Loucy (cell line): ENCODE results near the gene SLC38A1.

Experiments used
- H2AFZ ChIP-seq: fragments of 200-600 bp; sonication (generic); 2 replicates; pipeline ENCODE4 v1.6.0; 2016; ENCODE audit warnings: antibody characterized with exemption, mild to moderate bottlenecking, low read length, moderate library complexity
- H3F3A ChIP-seq: fragments of 200-600 bp; 2 replicates; pipeline ENCODE4 v1.6.0; 2016; ENCODE audit warnings: antibody characterized with exemption, low read depth, mild to moderate bottlenecking
- H3K27me3 ChIP-seq: fragments of 200-600 bp; sonication (generic); 2 replicates; pipeline ENCODE4 v1.6.1; 2014; ENCODE audit warnings: low read length, mild to moderate bottlenecking; ENCODE audit not compliant: insufficient read depth, poor library complexity, severe bottlenecking
- H3K36me3 ChIP-seq: fragments of 200-600 bp; sonication (generic); 2 replicates; pipeline ENCODE4 v1.6.1; 2016; ENCODE audit warnings: low read length; ENCODE audit not compliant: insufficient read depth
- H3K4me1 ChIP-seq: fragments of 200-600 bp; sonication (generic); 2 replicates; pipeline ENCODE4 v1.5.1; 2014; ENCODE audit warnings: low read length, mild to moderate bottlenecking; ENCODE audit not compliant: insufficient read depth, poor library complexity, severe bottlenecking
- H3K4me2 ChIP-seq: fragments of 200-600 bp; sonication (generic); 2 replicates; pipeline ENCODE4 v1.6.0; 2014; ENCODE audit warnings: antibody characterized with exemption, low read length, low read depth, mild to moderate bottlenecking; ENCODE audit not compliant: poor library complexity, severe bottlenecking
- H3K4me3 ChIP-seq: fragments of 200-600 bp; sonication (generic); 2 replicates; pipeline ENCODE4 v1.5.1; 2014; ENCODE audit warnings: low read length, mild to moderate bottlenecking, mixed read lengths; ENCODE audit not compliant: poor library complexity, severe bottlenecking
- H3K79me2 ChIP-seq: fragments of 200-600 bp; sonication (generic); 2 replicates; pipeline ENCODE4 v1.6.1; 2014; ENCODE audit warnings: low read length; ENCODE audit not compliant: insufficient read depth
- H3K9ac ChIP-seq: fragments of 200-600 bp; sonication (generic); 2 replicates; pipeline ENCODE4 v1.6.0; 2014; ENCODE audit warnings: mild to moderate bottlenecking, low read depth, low read length, moderate library complexity; ENCODE audit not compliant: poor library complexity, severe bottlenecking
- H3K9me2 ChIP-seq: fragments of 200-600 bp; sonication (generic); replicated peaks from 2 replicates; pipeline ENCODE4 v1.6.1; 2016; ENCODE audit warnings: low read depth, low read length, mixed read lengths
- H3K9me3 ChIP-seq: fragments of 200-600 bp; sonication (generic); 2 replicates; pipeline ENCODE4 v1.6.1; 2014; ENCODE audit warnings: mild to moderate bottlenecking, antibody characterized with exemption, low read length, low read depth; ENCODE audit not compliant: insufficient read depth
- H4K20me1 ChIP-seq: fragments of 200-600 bp; sonication (generic); 2 replicates; pipeline ENCODE4 v1.6.0; 2014; ENCODE audit warnings: antibody characterized with exemption, low read length, mild to moderate bottlenecking; ENCODE audit not compliant: insufficient read depth, poor library complexity, severe bottlenecking
- CTCF ChIP-seq: fragments of 200-600 bp; sonication (generic); conservative IDR thresholded peaks from 2 replicates; pipeline ENCODE4 v1.5.1; 2014; ENCODE audit warnings: mild to moderate bottlenecking, antibody characterized with exemption, low read length
- EZH2phosphoT487 ChIP-seq: fragments of 200-600 bp; IDR thresholded peaks from 2 replicates; pipeline ENCODE4 v1.6.1; 2018; ENCODE audit warnings: antibody characterized with exemption, mild to moderate bottlenecking, moderate library complexity, borderline replicate concordance

The SLC38A1 gene

GRCh38 chr12:46246021-46246700 is 22.7 kb downstream of the SLC38A1 start:
- Histone ChIP-seq H4K20me1 (peaks cover 49% of the 10 kb centered on the region), H3F3A (no peaks in the 10 kb centered on the region), H3K27me3 (no peaks in the 10 kb centered on the region), H3K9me3 (no peaks in the 10 kb centered on the region), H2AFZ (no peak overlapping the region), H3K9ac (no peak overlapping the region), H3K4me2 (no peak overlapping the region), H3K36me3 (peaks cover 32% of the 10 kb centered on the region), H3K79me2 (peaks cover 97% of the 10 kb centered on the region), H3K4me3 (no peak overlapping the region), H3K4me1 (peaks cover 3% of the 10 kb centered on the region), H3K9me2 (no peaks in the 10 kb centered on the region)
- TF ChIP-seq EZH2phosphoT487 (no peak), CTCF (no peak)

- Histone ChIP-seq H3K4me2 (no peak overlapping the region), H3F3A (no peaks in the 10 kb centered on the region), H3K4me1 (peaks cover 3% of the 10 kb centered on the region), H3K79me2 (peaks cover 98% of the 10 kb centered on the region), H3K9ac (no peak overlapping the region), H3K36me3 (peaks cover 42% of the 10 kb centered on the region), H3K9me2 (no peaks in the 10 kb centered on the region), H3K4me3 (no peak overlapping the region), H4K20me1 (peaks cover 58% of the 10 kb centered on the region), H2AFZ (no peak overlapping the region), H3K27me3 (no peaks in the 10 kb centered on the region), H3K9me3 (no peaks in the 10 kb centered on the region)
- no peak for TF ChIP-seq EZH2phosphoT487
- TF ChIP-seq CTCF: no peak
Measured at GRCh38 chr12:46244997-46245396, 23.8 kb downstream of the SLC38A1 start.

GRCh38 chr12:46244273-46244915 is 24.4 kb downstream of the SLC38A1 start:
- TF ChIP-seq CTCF: no peak
- TF ChIP-seq EZH2phosphoT487: no peak
- no peaks in the 10 kb centered on the region for H3K9me2 ChIP-seq
- H3K4me2 ChIP-seq: peak overlapping the region; percentile 6
- H3K4me1 ChIP-seq: peaks cover 3% of the 10 kb centered on the region
- peaks cover 52% of the 10 kb centered on the region for H4K20me1 ChIP-seq
- H3K9ac ChIP-seq: no peak overlapping the region
- H3K27me3 ChIP-seq: no peaks in the 10 kb centered on the region
- H2AFZ ChIP-seq: no peak overlapping the region
- H3K9me3 ChIP-seq: no peaks in the 10 kb centered on the region
- H3F3A ChIP-seq: no peaks in the 10 kb centered on the region
- peaks cover 98% of the 10 kb centered on the region for H3K79me2 ChIP-seq
- peaks cover 48% of the 10 kb centered on the region for H3K36me3 ChIP-seq
- H3K4me3 ChIP-seq: no peak overlapping the region
